T1000 (cell line): ENCODE data around the gene EML6.

ENCODE experiments used
- DNase-seq: peaks from one replicate; lab custom pipeline; 2025; ENCODE audit warnings: mixed read lengths; lab: John Stamatoyannopoulos, UW

EML6 gene

GRCh38 chr2:54755641-54756326 lies 32.3 kb downstream of the EML6 start:
- no peak for DNase-seq

- no peak for DNase-seq
These were observed 34.0 kb downstream of the EML6 start for GRCh38 chr2:54757500-54757899.

- DNase-seq, result no peak
These were observed 35.5 kb downstream of the EML6 start for GRCh38 chr2:54758951-54759350.

GRCh38 chr2:54760310-54760709 lies 36.8 kb downstream of the EML6 start:
- no peak for DNase-seq

- DNase-seq, result no peak
These were observed 40.3 kb downstream of the EML6 start for GRCh38 chr2:54763636-54764291.

- no peak for DNase-seq
These were observed 44.5 kb downstream of the EML6 start for GRCh38 chr2:54767921-54768320.

- DNase-seq, result no peak
These were observed 45.4 kb downstream of the EML6 start for GRCh38 chr2:54768772-54769428.

- DNase-seq, result no peak
These were observed 46.7 kb downstream of the EML6 start for GRCh38 chr2:54770211-54770610.

- DNase-seq, result no peak
These were observed 47.2 kb downstream of the EML6 start for GRCh38 chr2:54770676-54771075.

- DNase-seq, result no peak
These were observed 47.9 kb downstream of the EML6 start for GRCh38 chr2:54771166-54771885.

- no peak for DNase-seq
These were observed 48.6 kb downstream of the EML6 start for GRCh38 chr2:54772110-54772509.

- DNase-seq, result no peak
These were observed 49.1 kb downstream of the EML6 start for GRCh38 chr2:54772531-54772930.

- DNase-seq, result no peak
These were observed 49.8 kb downstream of the EML6 start for GRCh38 chr2:54773233-54773632.

GRCh38 chr2:54773838-54774237 lies 50.4 kb downstream of the EML6 start:
- no peak for DNase-seq

GRCh38 chr2:54775710-54776109 lies 52.2 kb downstream of the EML6 start:
- DNase-seq, result no peak

GRCh38 chr2:54776494-54776893 lies 53.0 kb downstream of the EML6 start:
- DNase-seq, result no peak

- DNase-seq, result no peak
These were observed 59.9 kb downstream of the EML6 start for GRCh38 chr2:54783349-54783748.

- no peak for DNase-seq
These were observed 63.8 kb downstream of the EML6 start for GRCh38 chr2:54787270-54787669.

- DNase-seq, result no peak
These were observed 64.4 kb downstream of the EML6 start for GRCh38 chr2:54787755-54788366.

- no peak for DNase-seq
These were observed 66.4 kb downstream of the EML6 start for GRCh38 chr2:54789878-54790277.

GRCh38 chr2:54791831-54792230 lies 68.4 kb downstream of the EML6 start:
- no peak for DNase-seq

GRCh38 chr2:54797307-54797706 lies 73.8 kb downstream of the EML6 start:
- DNase-seq, result no peak
